Anterior cingulate cortex (tissue), 58 donors: ENCODE results near the gene IDUA.

Experiments used
- DNase-seq, 58 donors: peaks; one replicate each; lab custom pipeline; 2025; lab: John Stamatoyannopoulos, UW

IDUA gene

GRCh38 chr4:1041147-1041935, 54.5 kb downstream of the IDUA start:
- peak in 16 of 58 donors; percentile 15 to 62 (median 32) for DNase-seq

- DNase-seq: no peak
Measured at GRCh38 chr4:1041936-1042330, 55.1 kb downstream of the IDUA start.

DNA sequence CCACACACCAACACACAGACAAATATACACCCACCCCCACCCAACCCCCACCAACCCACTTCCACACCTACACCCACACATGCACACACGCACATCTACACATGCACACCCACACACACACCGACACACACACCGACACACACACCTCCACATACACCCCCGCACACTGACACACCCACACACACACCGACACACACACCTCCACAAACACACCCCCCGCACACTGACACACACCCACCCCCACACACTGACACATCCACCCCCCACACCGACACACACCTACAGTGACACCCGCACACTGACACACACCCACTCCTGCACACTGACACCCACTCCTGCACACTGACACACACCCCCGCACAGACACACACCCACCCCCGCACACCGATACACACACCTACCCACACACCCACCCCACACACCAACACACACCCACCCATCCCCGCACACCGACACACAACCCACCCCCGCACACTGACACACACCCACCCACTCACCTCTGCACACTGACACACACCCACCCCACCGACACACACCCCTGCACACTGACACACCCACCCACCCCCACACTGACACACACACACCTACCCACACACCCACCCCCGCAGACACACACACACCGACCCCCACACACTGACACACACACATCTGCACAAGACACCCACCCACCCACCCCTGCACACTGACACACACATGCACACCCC, 55.7 kb downstream of the IDUA start:
- DNase-seq: peak in 1 of 58 donors; percentile 60

GRCh38 chr4:1043162-1043561, 56.3 kb downstream of the IDUA start:
- DNase-seq: no peak

- DNase-seq: peak in 44 of 58 donors; percentile 18 to 93 (median 54)
Measured at GRCh38 chr4:1043651-1044468, 57.0 kb downstream of the IDUA start.

- DNase-seq: no peak
Measured at GRCh38 chr4:1044469-1045192, 57.8 kb downstream of the IDUA start.

- peak in 1 of 58 donors; percentile 58 for DNase-seq
Measured at GRCh38 chr4:1045193-1045594, 58.4 kb downstream of the IDUA start.

DNA sequence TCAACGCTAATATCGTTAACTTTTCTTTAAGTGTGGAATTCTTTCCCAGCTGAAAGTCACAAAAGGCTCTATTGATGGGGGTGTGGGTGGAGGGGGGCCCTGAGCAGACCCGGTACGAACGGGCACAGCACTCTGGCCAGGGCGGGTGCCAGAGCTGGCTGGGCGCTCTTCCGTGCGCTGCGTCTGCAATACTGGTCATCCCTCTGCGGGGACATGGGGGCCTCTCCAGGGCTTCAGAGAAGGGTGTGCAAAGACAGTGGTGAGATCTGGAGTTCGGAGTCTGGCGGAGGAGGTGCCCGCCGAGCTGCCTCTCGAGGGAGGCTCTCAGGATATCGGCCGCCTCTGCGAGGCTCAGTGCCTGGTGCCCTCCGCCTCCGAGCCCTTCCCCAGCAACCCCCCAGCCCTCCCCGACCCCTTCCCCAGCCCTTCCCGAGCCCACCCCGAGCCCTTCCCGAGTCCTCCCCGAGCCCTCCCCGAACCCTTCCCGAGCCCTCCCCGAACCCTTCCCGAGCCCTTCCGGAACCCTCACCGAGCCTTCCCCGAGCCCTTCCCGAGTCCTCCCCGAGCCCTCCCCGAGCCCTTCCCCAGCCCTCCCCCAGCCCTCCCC, 58.9 kb downstream of the IDUA start:
- peak in 9 of 58 donors; percentile 29 to 61 (median 46) for DNase-seq

GRCh38 chr4:1046581-1047011, 59.8 kb downstream of the IDUA start:
- DNase-seq: peak in 47 of 58 donors; percentile 25 to 87 (median 58)

GRCh38 chr4:1047106-1047975, 60.5 kb downstream of the IDUA start:
- DNase-seq: peak in 1 of 58 donors; percentile 25

DNA sequence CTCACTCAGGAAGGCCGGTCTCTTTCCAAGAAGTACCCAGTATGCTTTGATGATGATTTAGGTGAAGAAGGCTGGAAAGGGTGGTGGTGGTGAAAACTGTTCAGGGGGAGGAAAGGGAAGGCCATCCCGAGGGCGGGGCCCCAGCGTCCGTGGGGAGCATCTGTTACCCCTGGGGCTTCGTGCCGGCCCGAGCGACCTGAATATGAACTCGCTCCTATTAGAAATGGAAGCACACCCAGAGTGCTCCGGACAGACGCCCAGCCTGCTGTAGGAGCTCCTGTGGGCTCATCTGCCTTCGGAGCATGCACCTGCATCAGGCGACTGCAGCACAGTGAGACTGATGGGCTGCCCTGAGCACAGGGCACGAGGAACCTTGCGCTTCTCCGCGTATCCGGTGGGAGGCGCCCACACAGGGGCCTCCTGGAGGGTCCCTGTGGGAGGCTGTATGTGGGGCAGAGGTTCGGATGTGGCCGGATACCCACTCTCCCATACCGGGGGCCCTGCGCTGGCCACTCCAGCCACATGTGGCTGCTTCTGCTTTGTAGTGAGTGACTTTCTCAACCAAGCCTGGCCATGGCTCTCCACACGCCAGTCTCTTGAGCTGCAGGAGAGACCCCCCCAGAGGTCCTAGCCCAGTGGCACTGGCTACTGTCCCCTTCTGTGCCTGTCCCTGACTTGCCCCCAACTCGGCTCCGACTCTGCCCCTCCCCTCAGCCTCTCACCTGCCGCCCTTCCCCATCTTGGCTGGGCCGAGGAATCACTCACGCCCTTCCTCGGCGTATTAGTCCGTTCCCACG, 61.3 kb downstream of the IDUA start:
- DNase-seq: no peak

DNA sequence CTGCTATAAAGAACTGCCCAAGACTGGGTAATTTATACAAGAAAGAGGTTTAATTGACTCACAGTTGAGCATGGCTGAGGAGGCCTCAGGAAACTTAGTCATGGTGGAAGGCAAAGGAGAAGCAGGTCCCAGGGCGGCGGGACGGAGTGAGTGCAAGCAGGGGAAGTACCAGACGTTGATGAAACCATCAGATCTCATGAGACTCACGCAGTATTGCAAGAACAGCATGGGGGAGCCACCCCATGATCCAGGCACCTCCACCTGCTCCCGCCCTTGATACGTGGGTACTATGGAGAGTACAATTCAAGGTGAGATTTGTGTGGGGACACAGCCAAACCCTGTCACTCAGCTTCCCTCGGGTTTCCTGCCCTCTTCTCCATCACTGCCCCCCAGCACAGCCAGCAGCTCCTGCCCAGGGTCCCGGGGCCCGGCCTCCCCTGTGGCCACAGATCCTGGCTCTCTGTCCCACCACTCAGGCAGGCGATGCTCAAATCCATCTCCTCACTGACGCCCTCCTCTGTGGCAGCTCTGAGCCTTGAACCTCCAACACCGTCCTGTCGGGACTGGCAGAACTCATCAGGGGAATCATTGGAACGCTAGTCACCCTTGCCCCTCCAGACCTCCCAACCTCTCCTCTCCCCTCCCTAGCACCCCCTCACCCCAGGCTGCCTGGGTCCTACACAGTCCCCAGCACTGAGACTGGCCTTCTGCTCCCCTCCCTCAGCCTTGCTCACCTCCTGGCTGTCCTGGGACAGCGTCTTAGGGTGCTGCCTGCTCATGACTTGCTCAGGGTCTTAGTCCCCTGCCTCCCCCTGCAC, 62.1 kb downstream of the IDUA start:
- DNase-seq: no peak

DNA sequence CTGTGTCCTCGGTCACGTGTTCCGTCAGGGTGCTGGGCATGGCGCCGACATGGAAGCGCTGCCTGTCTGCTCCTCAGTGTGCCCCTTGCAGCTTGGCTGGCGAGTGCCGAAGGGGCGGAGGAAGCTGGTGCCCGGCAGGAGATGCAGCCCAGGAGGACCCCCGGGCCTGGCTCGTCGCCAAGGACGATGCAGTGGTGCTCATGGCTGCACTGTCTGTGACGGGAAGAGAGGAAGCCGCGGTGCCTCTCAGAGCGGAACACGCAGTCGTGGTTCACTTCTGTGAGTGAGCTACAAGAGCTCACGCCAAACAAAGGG, 62.7 kb downstream of the IDUA start:
- DNase-seq: no peak

GRCh38 chr4:1050486-1051213, 63.8 kb downstream of the IDUA start:
- DNase-seq: peak in 26 of 58 donors; percentile 21 to 76 (median 52)

DNA sequence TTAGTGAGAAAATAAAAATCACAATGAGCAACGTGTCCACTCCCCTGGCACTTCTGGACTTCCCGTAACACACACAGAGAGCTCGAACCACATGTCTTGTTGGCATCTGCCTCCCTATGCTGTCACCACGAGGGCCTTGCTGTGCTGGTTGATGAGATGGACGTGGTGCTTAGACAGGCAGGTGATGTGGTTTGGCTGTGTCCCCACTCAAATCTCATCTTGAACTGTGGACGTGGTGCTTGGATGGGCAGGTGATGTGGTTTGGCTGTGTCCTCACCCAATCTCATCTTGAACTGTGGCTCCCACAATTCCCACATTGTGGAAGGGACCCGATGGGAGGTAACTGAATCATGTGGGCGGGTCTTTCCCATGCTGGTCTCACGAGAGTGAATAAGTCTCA, 64.6 kb downstream of the IDUA start:
- no peak for DNase-seq

DNA sequence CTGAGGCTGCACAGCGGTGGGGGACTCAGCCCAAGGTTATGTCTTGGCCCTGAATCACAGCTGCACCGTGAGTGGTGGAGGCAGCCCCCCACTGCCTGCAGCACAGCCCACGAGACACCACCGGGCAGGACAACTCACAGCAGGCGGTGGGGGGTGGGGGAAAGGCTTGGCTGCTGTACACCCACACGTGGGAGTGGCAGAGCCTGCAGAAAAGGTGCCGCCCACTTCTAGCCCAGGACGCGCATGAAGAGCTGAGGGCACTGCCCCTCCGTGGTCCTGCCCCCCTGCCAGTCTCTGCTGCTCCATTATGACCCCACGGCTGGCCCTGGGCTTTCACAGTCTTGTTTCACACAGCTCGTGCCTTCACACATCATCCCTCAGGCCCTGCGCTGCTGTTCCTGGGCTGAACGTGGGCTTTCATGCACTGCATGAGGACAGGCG, 65.4 kb downstream of the IDUA start:
- no peak for DNase-seq
